ENCODE measurements around the gene OSBP2.

Gene OSBP2

GRCh38 chr22:30837531-30837930 lies 142.9 kb downstream of the OSBP2 start:
- no peak overlapping the region for H3K4me3 ChIP-seq (ENCODE audit: low read depth, low read length)
- no peak for TF ChIP-seq CTCF (IDR thresholded peaks at IDR 0.05; ENCODE audit: borderline replicate concordance, insufficient read depth, low read depth, low read length)

DNA sequence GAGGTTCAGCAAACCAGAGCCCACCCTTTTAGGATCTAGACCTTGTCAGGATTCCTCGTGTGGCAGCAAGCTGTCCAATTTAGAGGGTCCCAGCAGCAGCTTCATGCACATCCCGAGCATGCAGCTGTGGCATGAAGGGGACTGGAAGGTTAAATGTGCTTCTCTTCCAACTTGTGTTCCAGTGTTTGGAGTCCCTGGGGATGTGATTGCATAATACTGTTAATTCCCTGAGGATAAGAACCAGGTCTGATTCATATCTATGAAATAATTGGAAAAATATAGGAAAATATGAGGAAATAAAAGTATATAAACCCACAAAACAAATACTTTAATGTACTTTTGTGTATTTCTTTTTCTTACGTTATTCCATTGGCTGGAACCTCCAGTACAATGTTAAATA lies 143.4 kb downstream of the OSBP2 start:
- no peak for TF ChIP-seq CTCF (IDR thresholded peaks at IDR 0.05; ENCODE audit: borderline replicate concordance, insufficient read depth, low read depth, low read length)

GRCh38 chr22:30841273-30841672 lies 146.6 kb downstream of the OSBP2 start:
- TF ChIP-seq CTCF (IDR thresholded peaks at IDR 0.05; ENCODE audit: borderline replicate concordance, insufficient read depth, low read depth, low read length), result no peak
- H3K4me3 ChIP-seq (ENCODE audit: low read depth, low read length), result no peak overlapping the region

More for the DNA sequence above, 143.4 kb downstream of the OSBP2 start:
- H3K4me3 ChIP-seq (ENCODE audit: low read depth, low read length), result no peak overlapping the region

DNA sequence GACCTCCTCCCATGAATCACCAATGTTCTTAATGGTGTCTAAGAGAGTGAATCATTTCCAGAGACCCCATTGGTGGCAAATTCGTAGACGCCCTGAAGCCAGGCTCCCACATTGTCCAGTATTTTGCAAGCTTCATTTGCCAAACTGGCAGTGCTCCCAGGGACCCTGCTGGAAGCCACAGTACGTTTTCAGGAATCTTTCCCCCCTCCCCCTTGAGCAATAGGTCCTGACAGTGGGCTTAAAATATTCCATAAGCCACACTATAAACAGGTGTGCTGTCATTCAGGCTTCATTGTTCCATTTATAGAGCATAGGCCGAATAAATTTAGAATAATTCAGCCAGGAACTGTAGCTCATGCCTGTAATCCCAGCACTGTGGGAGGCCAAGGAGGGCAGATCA lies 148.6 kb downstream of the OSBP2 start:
- no peak for TF ChIP-seq CTCF (IDR thresholded peaks at IDR 0.05; ENCODE audit: borderline replicate concordance, insufficient read depth, low read depth, low read length)
- H3K4me3 ChIP-seq (ENCODE audit: low read depth, low read length), result no peak overlapping the region

- TF ChIP-seq CTCF (IDR thresholded peaks at IDR 0.05; ENCODE audit: borderline replicate concordance, insufficient read depth, low read depth, low read length), result no peak
- H3K4me3 ChIP-seq (ENCODE audit: low read depth, low read length), result no peak overlapping the region
Measured at GRCh38 chr22:30847583-30847982, 152.9 kb downstream of the OSBP2 start.

GRCh38 chr22:30855266-30855665 lies 160.6 kb downstream of the OSBP2 start:
- TF ChIP-seq CTCF (IDR thresholded peaks at IDR 0.05; ENCODE audit: borderline replicate concordance, insufficient read depth, low read depth, low read length), result no peak
- no peak overlapping the region for H3K4me3 ChIP-seq (ENCODE audit: low read depth, low read length)

DNA sequence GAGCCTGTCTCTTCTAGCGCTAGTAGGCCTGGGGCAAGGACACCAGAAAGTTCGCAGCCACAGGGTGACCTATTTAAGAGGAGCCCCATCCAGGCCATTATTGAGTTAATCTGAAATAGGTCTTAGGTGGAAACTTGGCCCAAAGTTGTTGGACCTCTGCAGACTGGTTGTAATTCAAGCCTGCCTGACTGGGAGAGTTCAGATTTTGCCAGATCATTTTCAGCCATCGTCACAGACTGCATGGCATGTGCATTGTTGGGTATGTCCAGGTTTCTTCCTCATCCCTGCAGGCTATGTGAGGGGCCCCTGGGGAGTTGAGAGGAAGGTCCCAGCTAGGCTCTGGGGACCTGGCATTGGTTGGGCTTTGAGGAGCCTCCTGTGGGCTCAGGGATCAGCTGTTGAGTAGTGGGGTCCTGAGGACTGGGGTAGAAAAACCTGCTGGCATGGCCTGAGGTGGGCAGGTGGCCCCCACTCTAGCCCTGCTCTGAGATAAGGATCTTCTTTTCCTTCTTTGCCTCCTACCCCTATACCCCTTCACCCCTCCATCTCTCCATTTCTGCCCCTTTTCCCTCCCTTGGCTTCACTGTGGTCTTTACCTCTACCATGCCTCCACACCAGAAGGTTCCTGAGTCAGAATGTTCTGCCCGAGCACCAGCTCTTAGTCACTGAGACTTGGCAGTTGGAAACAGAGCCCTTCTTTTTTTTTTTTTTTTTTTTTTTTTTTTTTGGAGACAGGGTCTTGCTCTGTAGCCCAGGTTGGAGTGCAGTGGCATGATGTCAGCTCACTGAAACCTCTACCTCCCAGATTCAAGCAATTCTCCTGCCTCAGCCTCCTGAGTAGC lies 161.2 kb downstream of the OSBP2 start:
- H3K4me3 ChIP-seq (ENCODE audit: low read depth, low read length), result no peak overlapping the region
- no peak for TF ChIP-seq CTCF (IDR thresholded peaks at IDR 0.05; ENCODE audit: borderline replicate concordance, insufficient read depth, low read depth, low read length)
